ENCODE data around the gene MYH7.

Gene MYH7

GRCh38 chr14:23447361-23448350 lies 12.2 kb upstream of the MYH7 start:
- DNase-seq (ENCODE audit: low read depth in 2 of 2): no peak

DNA sequence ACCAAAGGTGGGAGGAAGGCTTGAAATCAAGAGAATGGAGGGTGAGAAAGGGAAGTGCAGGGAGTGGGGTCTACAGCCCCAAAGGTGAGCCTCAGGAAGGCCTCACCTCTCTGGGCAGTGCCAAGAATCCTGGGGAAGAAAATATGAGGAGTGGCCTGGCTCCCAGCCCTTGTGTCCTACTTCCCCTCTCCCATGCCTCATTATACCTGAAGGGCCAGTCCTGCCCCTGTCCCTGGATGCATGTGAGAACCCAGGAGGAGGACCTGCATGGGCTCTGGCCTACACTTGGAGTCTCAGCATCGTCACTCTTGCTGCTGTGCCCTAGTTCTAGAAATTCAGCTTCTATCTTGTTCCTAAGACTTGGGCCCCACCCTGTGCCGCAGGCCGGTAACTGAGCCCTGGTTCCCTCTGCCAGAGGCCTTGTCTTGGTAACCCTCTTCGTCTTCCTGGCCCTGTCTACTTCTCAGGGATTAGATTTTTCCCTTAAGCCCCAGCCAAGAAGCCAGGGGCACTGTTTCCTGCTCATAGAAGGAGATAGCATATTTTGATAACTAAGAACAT lies 10.9 kb upstream of the MYH7 start:
- no peak for DNase-seq (ENCODE audit: low read depth in 2 of 2)

DNA sequence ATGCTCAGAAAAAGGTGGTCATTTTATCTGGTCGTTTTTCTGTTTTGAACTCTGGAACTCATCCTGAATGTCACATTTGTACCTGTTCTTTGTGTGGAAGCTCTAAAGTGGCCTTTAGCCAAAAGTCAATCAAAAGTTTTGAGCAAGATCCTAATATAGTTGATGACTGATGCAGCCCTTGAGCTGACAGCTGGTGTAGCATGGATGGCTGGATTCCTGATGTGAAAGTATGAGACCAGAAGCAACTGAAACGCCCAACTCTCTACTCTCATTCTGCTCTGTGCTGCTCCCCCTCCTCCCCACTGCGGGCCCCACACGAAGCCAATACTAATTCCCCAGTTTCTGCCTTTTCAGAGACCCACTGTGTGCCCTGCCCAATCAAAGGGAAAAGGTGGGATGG lies 10.3 kb upstream of the MYH7 start:
- DNase-seq (ENCODE audit: low read depth in 2 of 2): no peak

DNA sequence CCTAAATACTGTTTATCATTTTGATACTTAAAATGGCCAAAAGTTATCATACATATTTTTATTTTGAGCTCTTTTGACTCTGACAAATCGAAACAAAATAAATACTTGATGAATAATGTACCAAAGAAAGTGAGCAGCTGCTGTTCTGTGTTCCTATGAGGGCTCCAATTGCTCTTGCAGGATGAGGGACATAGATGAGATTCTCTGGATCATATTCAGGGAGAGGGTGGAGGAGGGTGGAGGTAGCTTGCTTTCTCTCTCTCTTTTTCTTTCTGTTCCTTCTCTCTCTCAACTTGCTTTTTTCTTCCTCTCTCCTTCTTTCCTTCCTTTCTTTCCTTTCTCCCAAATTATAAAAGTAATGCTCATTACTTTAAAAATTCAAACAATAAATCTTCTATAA lies 8.9 kb upstream of the MYH7 start:
- no peak for DNase-seq (ENCODE audit: low read depth in 2 of 2)

DNA sequence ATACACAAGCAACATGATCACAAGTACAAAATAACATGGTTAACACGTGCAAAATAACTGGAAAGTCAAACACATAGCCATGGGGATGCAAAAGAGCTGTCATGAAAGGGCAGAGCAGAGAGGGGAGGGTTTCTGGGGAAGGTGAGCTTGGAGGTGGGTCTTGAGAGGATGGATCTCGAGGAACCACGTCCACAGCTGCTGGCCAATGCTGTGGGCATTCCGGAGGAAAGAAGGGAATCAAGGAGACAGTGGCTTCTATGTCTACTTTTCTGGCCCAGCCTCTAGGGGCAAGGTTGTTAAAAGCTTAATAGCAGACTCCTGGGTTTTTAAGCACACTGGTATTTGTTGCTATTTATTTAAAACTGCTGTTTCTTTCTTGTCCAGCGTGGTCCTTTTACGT lies 8.4 kb upstream of the MYH7 start:
- no peak for DNase-seq (ENCODE audit: low read depth in 2 of 2)

GRCh38 chr14:23443411-23443812 lies 8.0 kb upstream of the MYH7 start:
- no peak for DNase-seq (ENCODE audit: low read depth in 2 of 2)

DNA sequence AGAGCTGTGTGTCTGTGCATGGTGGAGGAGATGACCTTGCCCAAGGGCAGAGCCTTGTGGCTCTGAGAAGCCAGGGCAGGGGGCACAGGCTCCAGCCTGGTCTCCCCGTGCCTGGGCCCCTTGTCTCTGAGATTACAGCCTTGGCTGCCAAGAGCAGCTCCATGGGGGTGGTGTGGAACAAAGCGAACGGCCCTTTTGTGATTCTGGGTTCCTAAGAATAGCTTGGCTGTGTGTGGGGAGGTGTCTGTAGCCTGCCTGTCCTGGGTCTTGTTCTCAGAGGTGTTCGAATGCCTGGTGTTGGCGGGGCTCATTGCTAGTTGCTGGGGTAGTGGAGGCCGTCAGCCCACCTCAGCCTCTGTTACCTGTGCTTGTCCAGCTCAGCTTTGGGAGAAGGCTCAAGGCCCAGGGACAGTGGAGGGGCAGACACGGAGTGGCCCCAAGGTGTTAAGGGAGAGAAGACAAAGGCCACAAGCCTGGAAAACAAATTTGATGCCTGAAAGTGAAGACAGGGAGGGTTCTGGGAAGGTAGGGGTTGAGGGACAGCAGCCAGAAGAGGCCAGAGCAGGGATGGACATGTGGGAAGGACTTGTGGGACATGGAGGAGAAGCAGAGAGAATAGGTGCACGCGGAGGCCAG lies 7.4 kb upstream of the MYH7 start:
- DNase-seq (ENCODE audit: low read depth in 2 of 2): no peak

GRCh38 chr14:23441076-23441475 lies 5.6 kb upstream of the MYH7 start:
- DNase-seq (ENCODE audit: low read depth in 2 of 2): no peak

- no peak for DNase-seq (ENCODE audit: low read depth in 2 of 2)
Measured at GRCh38 chr14:23439107-23439835, 3.8 kb upstream of the MYH7 start.

GRCh38 chr14:23438101-23438971 lies 2.9 kb upstream of the MYH7 start:
- DNase-seq (ENCODE audit: low read depth in 2 of 2): no peak

DNA sequence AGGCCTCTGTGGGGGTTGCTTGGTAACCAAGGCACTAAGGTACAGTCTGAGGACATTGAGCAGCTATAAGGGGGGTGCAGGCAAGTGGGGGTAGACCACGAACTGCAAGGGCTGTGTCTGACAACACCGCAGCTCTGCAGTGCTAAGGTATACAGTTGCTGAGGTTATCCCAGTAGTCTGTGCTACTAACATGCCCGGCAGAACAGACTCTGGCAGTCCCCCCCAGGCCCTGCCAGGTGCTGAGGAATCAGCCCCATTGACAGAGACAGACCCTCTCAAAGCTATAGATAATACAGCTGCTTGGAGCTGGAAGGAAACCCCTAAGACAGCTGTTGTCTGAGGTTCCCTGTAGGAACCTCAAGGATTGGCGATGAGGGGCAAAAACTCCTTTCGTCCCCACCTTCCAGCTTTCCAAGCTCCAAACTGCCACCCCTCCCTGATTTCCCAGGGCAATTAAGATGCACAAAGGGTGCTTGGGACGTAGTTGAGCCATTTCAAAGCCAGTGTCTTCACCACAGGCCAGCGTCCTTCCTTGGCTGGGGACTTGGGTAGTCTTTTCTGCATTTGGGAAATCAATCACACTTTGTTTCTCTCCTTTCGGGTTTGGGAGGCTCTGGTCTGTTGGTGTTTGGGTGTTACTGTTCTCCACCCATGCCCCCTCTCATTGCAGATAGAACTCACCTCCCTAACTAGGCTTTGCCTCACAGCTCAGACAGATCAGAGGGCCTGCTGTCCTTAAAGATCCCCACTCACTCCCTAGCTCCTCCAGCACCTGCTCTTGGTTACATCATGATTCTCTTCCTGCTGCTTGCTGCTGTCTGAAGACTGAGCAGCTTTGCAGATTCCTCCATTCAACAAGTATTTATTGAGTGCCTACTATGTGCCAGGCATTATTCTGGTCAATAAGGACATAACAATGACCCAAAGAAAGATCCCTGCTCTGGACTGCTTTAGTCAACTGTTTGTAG lies 2.0 kb upstream of the MYH7 start:
- no peak for DNase-seq (ENCODE audit: low read depth in 2 of 2)

- no peak for DNase-seq (ENCODE audit: low read depth in 2 of 2)
Measured at GRCh38 chr14:23436327-23437132, 1.1 kb upstream of the MYH7 start.

DNA sequence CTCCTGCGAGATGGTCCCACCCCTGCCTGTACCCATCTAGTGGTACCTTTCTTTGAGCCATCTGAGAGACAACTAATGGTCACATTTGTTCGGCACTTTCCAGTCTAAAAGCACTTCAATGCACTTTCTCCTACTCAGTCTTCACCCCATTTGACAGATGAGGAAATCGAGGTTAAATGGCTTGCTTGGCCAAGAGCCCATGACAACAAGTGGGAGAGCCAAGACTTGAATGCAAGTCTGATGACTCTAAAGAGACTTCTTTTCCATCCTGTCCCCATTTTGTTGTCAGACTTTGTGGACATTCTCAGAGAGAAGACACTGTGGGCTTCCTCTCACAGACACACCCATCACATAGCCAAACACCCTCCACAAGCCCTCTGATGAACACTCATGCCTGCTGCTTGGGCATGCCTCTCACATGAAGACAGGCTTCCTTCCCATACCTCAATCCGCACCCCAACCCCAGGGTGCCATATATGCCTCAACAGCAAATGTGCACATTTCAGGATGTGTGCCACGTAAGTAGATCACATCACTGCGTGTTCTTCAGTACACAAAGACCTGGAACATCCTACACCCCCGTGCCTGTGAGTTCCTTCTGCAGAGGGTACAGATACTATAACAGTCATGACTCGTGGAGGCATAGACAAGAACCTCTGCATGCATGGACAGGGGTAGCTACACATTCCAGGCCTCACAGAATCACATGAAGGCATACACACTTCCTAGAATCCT lies 805 bp downstream of the MYH7 start:
- DNase-seq (ENCODE audit: low read depth in 2 of 2): no peak

DNA sequence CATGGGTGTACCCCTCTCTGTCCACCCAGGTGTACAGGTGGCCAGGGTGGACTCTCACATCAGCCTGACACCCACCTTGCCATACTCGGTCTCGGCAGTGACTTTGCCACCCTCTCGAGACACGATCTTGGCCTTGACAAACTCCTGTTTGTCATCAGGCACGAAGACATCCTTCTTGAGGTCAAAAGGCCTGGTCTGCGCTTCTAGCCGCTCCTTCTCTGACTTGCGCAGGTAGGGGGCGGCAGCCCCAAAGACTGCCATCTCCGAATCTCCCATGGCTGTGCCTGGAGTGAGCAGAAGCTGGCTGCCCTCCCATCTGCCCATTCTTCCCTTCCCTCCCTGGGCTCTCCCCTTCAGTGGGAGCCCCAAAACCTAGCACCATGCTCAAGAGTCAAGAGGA lies 2.0 kb downstream of the MYH7 start:
- DNase-seq (ENCODE audit: low read depth in 2 of 2): no peak

- no peak for DNase-seq (ENCODE audit: low read depth in 2 of 2)
Measured at GRCh38 chr14:23432946-23433345, 2.5 kb downstream of the MYH7 start.

- no peak for DNase-seq (ENCODE audit: low read depth in 2 of 2)
Measured at GRCh38 chr14:23432102-23432925, 3.1 kb downstream of the MYH7 start.

- DNase-seq (ENCODE audit: low read depth in 2 of 2): no peak
Measured at GRCh38 chr14:23431486-23431885, 4.0 kb downstream of the MYH7 start.

GRCh38 chr14:23430723-23431085 lies 4.8 kb downstream of the MYH7 start:
- DNase-seq (ENCODE audit: low read depth in 2 of 2): no peak
